HG03135 (cell line): ENCODE results near the gene STAG1.
"Not testable (repeated sequence)": the region's sequence is repeated elsewhere in the genome, so short reads cannot be mapped to it uniquely, and the experiment has no call there.

ENCODE experiments used
- ATAC-seq: cut with Tn5 transposase; IDR thresholded peaks from one replicate; pipeline ENCODE4 v1.9.1; 2021; ENCODE audit warnings: mild to moderate bottlenecking, moderate library complexity; ENCODE audit not compliant: unreplicated experiment

Gene STAG1

DNA sequence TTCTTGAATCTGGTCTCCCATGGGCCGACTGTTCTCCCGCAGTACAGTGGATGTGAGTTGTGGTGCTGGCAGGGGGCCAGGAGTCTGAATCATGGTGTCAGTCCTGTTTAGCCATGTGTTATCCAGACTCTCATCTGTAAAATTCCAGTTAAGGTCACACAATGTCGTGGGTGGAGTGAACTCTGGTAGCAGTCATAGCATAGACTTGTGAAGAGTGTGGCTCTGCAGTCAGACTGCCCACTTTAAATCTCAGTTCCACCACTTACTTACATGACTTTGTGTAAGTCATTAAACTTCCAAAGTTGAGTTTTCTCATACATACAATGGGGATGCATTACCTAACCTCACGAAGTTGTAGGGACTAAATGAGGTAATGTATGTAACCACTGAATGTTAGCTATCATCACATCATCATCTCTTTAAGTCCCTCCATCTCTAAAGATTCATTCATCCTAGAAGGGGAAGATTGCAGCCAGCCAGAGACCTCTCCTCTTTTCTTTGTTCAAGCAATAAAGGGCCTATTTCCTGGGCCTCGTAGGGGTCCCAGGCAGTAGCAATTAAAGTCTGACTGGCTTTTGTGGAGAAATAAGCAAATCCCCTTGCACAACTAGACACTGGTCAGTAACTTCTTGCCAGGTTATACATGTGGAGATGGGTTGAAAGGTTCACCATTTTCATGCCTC is 408.2 kb downstream of the STAG1 start:
- no peak for ATAC-seq

DNA sequence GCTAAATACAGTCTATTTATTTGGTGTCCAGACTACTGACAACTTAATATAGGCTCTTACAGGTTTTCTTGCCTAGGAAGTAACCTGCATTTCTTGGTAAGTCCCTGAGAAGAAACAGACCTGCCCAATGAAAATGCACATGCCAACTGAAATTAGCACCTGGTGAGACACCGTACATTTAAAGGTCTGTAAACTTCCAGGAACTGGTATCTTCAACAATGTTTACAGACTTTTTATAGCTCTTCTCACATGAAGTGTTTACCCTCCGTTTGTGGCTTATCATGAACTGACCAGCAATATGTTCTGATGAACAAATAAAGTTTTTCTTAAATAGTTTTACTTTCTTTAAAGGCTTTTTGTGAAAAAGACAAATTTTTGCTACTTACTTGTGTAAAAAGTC is 408.7 kb downstream of the STAG1 start:
- ATAC-seq: no peak

DNA sequence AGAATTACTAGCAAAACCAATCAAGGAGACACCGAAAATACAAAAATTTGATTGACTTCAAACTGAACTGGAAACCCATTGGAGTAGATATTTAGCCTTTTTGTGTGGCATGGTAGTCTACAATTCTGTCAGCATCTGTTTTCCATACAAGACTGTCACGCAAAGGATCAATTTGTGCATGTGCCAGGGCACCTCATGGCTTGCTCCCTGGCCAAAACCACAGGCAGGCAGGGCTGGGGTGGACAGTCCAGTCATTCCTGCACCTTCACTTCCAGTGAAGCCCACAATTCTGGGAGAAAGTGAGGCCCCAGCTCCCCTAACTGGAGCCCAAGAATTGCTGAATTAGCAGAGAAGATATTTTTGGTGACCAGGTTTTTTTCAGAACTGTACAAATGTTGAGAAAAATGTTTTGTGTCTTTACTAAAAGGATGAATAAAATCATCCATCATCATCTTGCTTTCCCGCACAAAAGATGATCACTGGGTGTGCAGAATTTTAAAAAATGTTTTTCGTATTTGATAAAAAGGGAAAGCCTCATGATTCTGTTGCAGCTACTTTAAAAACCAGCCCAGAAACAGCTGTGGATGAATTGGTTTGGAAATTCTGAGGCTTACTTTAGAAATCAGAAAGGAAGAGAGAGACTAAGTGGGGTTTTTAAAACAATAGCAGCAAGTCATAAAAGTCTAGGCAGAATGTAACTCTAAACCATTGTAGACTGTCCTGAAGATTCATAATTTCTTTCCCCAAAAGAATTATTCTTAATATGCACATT is 415.7 kb downstream of the STAG1 start:
- ATAC-seq: no peak

- not testable (repeated sequence) for ATAC-seq
Observed at GRCh38 chr3:136334726-136335125, 417.5 kb downstream of the STAG1 start.

- no peak for ATAC-seq
Observed at GRCh38 chr3:136334209-136334608, 418.0 kb downstream of the STAG1 start.

DNA sequence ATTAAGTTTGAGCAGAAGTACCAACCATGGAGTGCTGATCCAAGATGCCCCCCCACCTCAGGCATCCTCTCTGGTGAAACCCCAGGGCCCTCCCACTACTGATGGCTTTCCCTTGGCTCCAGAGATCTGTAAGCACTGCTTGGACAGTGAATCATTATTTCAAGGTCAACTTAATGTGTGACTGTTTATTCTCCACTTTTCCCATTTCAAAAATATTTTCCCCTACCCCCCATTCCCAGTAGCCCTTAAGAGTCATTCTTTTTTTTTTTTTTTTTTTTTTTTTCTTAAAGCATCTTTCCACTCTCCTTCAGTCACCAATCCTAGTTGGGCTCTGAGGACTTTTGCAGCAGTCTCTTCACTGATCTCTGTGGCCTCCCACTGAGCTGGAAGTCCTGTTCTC is 419.4 kb downstream of the STAG1 start:
- no peak for ATAC-seq

- ATAC-seq: no peak
Observed at GRCh38 chr3:136332302-136332701, 419.9 kb downstream of the STAG1 start.

- no peak for ATAC-seq
Observed at GRCh38 chr3:136330900-136331299, 421.3 kb downstream of the STAG1 start.

DNA sequence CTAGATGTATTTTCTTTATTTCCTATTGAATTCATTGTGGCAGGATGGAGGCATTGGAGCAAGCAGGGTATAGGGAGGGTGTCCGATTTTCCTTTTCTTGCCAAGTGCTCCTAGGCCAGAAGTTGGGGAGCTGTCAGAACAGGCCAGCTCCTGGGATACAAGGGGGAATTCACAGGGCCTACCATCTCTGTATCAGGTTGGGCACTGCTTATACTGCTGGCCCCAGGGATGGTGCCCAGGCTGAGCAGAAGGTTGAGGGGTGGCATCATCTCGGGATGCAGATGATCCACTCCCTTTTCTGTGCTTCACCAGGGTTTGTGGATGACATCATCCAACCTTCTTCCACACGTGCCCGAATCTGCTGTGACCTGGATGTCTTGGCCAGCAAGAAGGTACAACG is 422.6 kb downstream of the STAG1 start:
- no peak for ATAC-seq

DNA sequence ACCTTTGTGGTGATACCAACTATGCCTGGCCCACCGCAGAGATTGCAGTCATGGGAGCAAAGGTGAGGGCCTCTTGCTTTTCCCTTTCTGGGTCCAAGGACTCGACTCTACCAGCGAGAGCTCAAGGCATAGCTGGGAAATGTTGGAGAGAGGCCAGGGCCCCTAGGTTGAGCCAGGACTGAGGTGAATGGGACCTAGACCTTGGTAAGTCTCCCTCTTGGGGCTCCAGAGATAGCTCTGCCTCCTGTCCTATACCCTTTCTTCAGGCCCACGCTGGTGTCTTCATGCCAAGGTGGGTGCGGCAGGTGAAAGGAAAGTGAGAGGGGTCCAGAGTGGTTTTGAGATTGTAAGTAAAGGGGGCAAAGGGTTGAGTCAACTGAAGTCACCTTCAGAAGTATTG is 424.5 kb downstream of the STAG1 start:
- no peak for ATAC-seq

- ATAC-seq: no peak
Observed at GRCh38 chr3:136326316-136326715, 425.9 kb downstream of the STAG1 start.

- no peak for ATAC-seq
Observed at GRCh38 chr3:136311968-136312367, 440.2 kb downstream of the STAG1 start.

DNA sequence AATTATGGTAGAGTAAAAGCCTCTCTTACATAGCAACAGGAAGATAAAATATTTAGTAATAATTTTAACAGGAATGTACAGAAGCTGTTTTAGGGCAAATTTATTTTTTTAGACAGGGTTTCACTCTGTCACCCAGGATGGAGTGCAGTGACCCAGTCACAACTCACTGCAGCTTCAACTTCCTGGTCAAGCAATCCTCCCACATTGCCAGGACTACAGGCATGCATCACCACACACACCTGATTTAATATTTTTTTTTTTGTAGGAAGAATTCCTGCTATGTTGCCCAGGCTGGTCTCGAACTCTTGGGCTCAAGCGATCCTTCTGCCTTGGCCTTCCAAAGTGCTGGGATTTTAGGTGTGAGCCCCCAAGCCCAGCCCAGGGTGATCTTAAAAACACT is 440.9 kb downstream of the STAG1 start:
- ATAC-seq: no peak

DNA sequence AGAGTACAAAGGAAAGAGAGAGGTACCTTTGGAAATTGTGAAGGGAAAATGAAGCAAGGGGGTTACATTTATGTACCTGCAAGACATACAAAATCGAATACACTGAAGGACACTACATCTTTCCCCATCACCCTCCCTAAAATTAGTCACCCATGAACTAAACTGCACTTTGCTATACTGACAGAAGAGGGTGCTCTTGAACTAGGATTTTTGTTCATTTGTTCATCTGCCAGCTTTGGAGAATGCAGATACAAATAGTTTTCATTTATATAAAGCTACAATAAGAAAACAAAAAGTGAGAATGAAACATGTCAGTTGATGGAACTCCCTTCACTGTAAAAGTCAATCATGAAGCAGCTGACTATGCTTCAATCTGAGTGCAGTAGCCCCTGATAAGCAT is 446.3 kb downstream of the STAG1 start:
- no peak for ATAC-seq

DNA sequence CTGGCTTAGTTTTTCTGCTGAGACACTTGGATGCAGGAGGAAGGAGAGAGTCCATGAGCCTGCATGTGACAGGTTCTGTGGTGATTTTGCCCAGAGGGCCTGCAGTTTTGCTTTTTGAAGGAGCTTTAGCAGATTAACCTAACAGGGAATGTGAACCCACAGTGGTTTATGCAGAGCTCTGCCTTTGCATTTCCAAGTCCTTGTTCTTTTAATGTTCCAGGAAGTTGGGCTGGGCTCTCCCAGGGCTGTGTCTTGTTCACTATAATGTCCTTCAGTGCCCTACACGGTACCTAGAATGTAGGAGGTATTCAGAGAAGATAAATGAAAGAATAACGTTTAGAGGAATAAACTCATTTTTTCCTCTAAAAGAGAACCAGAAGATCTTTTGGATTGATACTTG is 451.7 kb downstream of the STAG1 start:
- ATAC-seq: no peak

- no peak for ATAC-seq
Observed at GRCh38 chr3:136297826-136298225, 454.4 kb downstream of the STAG1 start.

- no peak for ATAC-seq
Observed at GRCh38 chr3:136296960-136297359, 455.2 kb downstream of the STAG1 start.

DNA sequence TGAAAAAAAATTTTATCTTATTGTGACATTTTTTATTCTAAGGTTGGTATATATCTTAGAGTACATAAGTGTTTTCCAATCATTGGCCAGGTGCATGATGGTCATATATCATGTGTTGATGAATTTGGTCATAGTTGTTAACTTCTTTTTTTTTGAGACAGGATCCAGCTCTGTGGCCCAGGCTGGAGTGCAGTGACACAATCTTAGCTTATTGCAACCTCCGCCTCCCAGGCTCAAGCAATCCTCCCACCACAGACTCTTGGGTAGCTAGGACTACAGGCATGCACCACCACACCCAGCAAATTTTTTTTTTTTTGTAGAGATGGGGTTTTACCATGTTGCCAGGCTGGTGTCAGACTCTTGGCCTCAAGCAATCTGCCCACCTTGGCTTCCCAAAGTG is 458.0 kb downstream of the STAG1 start:
- no peak for ATAC-seq

- ATAC-seq: no peak
Observed at GRCh38 chr3:136293279-136293678, 458.9 kb downstream of the STAG1 start.

DNA sequence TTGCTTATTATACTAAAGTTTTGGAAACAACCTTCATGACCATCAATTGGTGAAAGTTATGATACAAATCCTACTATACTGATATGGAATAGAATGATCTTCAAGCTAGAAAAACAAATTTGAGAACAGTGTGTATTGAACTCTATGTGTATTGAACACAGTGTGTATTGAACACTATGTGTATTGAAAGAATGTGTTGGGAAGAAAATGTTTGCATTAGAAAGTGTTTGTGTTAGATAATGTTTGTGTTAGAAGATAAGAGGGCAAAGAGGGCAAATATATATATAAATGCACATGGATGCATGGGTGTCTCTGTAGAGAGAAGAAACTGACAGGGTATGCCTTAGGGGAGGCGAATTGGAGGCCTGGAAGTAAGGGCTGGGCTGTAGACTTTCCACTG is 459.7 kb downstream of the STAG1 start:
- no peak for ATAC-seq

DNA sequence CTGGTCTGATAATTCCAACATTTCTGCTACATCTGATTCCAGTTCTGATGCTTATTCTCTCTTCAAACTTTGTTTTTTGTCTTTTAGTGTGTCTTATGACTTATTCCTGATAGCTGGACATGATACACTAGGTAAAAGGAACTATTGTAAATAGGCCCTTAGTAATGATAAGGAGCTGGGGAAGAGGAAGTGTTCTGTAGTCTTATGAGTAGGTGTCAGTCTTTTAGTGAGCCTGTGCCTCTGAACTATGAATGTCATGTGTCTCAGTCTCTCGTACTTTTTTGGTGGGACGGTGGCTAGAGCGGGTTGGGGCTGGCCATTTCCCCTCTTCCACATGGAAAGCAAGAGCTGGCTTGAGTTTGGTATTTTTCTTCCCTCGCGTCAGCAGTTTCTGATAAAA is 460.9 kb downstream of the STAG1 start:
- no peak for ATAC-seq
